HUES64 (cell line): ENCODE data around the gene CLTB.

Experiments used
- H3K27ac ChIP-seq: 2 replicates; pipeline ENCODE4 v1.7.0; 2013; ENCODE audit warnings: low read depth, low read length, inconsistent platforms
- H3K27me3 ChIP-seq: 2 replicates; pipeline ENCODE4 v1.6.1; 2013; ENCODE audit warnings: mild to moderate bottlenecking, low read length; ENCODE audit not compliant: insufficient read depth
- H3K36me3 ChIP-seq: 2 replicates; pipeline ENCODE4 v1.6.1; 2013; ENCODE audit warnings: mild to moderate bottlenecking, low read length; ENCODE audit not compliant: insufficient read depth
- H3K4me1 ChIP-seq: 2 replicates; pipeline ENCODE4 v1.6.1; 2013; ENCODE audit warnings: mild to moderate bottlenecking, low read length, moderate library complexity; ENCODE audit not compliant: insufficient read depth
- H3K4me3 ChIP-seq: 2 replicates; pipeline ENCODE4 v1.5.1; 2013; ENCODE audit warnings: mild to moderate bottlenecking, low read length, moderate library complexity
- H3K9ac ChIP-seq: 2 replicates; pipeline ENCODE4 v1.6.1; 2013; ENCODE audit warnings: mild to moderate bottlenecking, low read depth, low read length
- H3K9me3 ChIP-seq: 2 replicates; pipeline ENCODE4 v1.6.1; 2013; ENCODE audit warnings: low read depth, low read length; ENCODE audit not compliant: insufficient read depth
- WGBS: fragments of 150-250, 120-280 bp; methylation state at CpG from one replicate; pipeline ENCODE4 v1.1.7; 2013; ENCODE audit warnings: missing lambda C conversion rate; 5-methylcytosine and 5-hydroxymethylcytosine counted together

CLTB gene

DNA sequence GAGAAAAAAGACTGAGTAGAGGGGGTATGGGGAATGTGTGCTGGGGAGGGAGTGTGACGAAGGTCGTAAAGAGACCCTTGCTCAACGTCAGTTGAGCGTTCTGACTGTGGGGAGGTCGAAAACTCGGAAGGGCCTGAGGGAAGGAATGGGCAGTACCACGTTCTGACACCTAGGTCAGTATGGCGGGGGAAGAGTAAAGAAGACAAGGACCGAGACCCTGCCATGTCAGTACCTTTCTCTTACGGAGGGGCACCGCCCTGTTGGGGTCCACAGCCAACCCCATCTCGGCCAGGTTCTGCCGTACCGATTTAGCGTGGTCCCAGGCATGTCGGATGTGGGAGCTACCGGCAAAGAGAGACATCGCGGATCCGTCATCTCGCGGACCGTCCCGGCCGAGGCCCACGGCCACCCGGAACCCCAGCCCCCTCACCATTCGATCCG, 28.3 kb downstream of the CLTB start:
- H3K9me3 ChIP-seq: no peaks in the 10 kb centered on the region
- H3K4me3 ChIP-seq: peak overlapping the region; percentile 90
- peaks cover 7% of the 10 kb centered on the region for H3K4me1 ChIP-seq
- under 1% methylated on average over 29 of the region's 29 CpGs for WGBS
- H3K36me3 ChIP-seq: peaks cover 51% of the 10 kb centered on the region
- H3K9ac ChIP-seq: peak overlapping the region; percentile 98
- no peaks in the 10 kb centered on the region for H3K27me3 ChIP-seq
- H3K27ac ChIP-seq: peak overlapping the region; percentile 75

DNA sequence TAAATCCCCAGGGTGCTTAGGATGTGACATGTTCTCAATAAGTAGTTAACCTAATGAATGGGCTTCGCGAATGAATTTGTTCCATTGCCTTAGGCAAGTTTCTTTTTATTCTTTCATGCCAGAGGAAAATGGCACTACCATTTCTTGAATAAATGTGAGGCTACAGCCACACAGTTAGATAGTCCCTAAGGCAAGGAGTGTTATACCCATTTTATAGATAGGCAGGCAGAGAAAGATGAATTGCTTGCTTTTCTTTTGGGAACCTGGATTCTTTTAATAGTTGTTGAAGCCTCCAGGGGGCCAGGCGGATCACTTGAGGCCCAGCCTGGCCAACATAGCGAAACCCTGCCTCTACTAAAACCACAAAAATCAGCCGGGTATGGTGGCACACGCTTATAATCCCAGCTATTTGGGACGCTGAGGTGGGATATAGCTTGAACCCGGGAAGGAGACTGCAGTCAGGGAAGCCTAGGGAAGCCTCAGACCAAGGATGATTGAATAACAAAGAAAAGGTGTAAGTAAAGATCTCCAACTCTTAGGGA, 28.9 kb downstream of the CLTB start:
- H3K9me3 ChIP-seq: no peaks in the 10 kb centered on the region
- H3K9ac ChIP-seq: peak overlapping the region; percentile 98
- H3K4me1 ChIP-seq: peaks cover 7% of the 10 kb centered on the region
- 29% methylated on average over 8 of the region's 8 CpGs for WGBS
- peak overlapping the region; percentile 75; the same call in 1 of the 2 replicates for H3K27ac ChIP-seq
- H3K27me3 ChIP-seq: no peaks in the 10 kb centered on the region
- peak overlapping the region; percentile 90 for H3K4me3 ChIP-seq
- H3K36me3 ChIP-seq: peaks cover 57% of the 10 kb centered on the region

DNA sequence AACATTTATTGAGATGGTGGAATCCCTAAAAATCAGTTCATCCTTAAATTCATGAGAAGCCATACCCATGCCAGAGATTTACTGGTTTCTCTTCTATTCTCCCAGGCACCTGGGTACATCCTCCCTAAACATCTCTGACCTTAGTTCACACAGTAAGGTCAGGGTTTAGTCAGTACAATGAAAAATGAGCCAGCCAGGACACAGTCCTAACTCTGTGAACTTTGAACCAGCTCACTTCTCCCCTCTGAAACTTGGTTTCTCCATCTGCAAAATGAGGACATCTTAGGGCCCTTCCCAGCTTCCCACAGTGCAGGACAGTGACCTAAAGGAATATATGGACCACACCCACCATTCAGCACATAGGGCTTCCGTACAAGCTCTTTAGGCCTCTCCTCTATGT, 29.8 kb downstream of the CLTB start:
- Histone ChIP-seq H3K27me3 (no peaks in the 10 kb centered on the region), H3K27ac (no peak overlapping the region), H3K4me1 (peaks cover 7% of the 10 kb centered on the region), H3K9ac (no peak overlapping the region), H3K36me3 (peaks cover 60% of the 10 kb centered on the region), H3K4me3 (peak overlapping the region; percentile 16), H3K9me3 (no peaks in the 10 kb centered on the region)
- WGBS: 100% methylated on average over 1 of the region's 1 CpG

DNA sequence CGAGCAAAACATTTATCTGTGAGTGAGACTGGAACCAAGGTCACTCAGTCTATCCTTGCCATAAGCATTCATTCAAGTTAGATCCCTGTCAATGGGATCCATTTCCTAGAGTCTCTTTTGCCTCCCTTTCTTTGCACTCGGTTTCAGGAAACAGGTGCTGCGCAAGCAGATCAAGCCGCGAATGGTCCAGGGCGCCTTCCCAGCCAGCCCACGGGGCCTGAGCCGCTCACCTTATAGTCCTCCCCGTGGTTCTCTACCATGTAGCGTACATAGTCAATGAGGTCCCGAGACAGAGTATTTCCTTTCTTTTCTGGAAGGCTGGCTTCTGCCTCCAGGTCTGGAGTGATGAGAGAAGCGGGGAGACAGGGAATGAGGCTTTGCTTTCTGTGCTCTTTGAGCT, 31.3 kb downstream of the CLTB start:
- Histone ChIP-seq H3K9ac (no peak overlapping the region), H3K36me3 (peaks cover 66% of the 10 kb centered on the region), H3K4me3 (no peak overlapping the region), H3K27me3 (no peaks in the 10 kb centered on the region), H3K4me1 (peaks cover 7% of the 10 kb centered on the region), H3K27ac (no peak overlapping the region), H3K9me3 (no peaks in the 10 kb centered on the region)
- WGBS: 97% methylated on average over 12 of the region's 12 CpGs

DNA sequence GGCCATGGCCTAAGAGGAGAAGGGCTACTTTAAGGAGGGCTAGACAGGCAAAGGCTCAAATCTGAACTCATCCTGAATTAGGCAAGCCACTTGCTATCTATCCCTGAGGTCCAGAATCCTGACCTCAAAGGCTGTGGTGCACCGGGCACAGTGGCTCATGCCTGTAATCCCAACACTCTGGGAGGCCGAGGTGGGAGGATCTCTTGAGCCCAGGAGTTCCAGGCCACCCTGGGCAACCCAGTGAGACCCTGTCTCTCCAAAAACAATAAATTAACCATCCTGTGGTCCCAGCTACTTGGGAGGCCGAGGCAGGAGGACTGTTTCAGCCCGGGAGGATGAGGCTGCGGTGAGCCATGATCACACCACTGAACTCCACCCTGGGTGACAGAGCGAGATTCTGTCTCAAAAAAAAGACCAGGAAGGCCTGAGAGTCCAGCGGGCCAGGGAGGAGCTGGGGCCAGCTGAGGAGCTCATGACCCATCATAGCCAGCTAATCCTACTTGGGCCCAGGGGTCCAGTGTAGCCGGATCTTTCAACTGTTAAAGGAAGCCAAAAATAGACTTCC, 31.9 kb downstream of the CLTB start:
- Histone ChIP-seq H3K36me3 (peaks cover 71% of the 10 kb centered on the region), H3K9me3 (no peaks in the 10 kb centered on the region)
- WGBS: 96% methylated on average over 8 of the region's 8 CpGs

DNA sequence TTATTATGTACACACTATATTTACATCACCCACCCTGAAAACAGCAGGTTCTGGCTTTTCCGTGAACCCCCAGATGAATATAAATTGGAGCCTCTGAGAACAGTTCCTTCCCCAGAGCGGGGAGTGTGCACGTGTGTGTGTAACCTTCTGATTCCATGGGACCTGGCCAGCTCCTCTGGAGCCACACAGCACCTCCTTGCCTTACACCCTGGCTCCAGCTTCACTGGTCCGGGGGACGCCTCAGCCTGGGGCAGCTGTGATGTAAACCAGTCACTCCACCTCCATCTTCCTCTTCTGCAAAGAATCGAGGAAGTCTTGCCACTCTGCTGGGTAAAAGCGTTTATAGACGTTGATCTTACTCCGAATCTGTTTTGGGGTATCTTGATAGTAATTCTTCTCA, 32.4 kb downstream of the CLTB start:
- Histone ChIP-seq H3K9me3 (no peaks in the 10 kb centered on the region), H3K4me1 (peaks cover 7% of the 10 kb centered on the region), H3K4me3 (no peak overlapping the region), H3K27me3 (no peaks in the 10 kb centered on the region), H3K27ac (no peak overlapping the region), H3K36me3 (peaks cover 75% of the 10 kb centered on the region), H3K9ac (no peak overlapping the region)
- WGBS: 94% methylated on average over 9 of the region's 9 CpGs

More for the DNA sequence above, 31.9 kb downstream of the CLTB start:
- no peak overlapping the region for H3K27ac ChIP-seq
- peaks cover 7% of the 10 kb centered on the region for H3K4me1 ChIP-seq
- no peak overlapping the region for H3K9ac ChIP-seq
- H3K4me3 ChIP-seq: no peak overlapping the region
- no peaks in the 10 kb centered on the region for H3K27me3 ChIP-seq

DNA sequence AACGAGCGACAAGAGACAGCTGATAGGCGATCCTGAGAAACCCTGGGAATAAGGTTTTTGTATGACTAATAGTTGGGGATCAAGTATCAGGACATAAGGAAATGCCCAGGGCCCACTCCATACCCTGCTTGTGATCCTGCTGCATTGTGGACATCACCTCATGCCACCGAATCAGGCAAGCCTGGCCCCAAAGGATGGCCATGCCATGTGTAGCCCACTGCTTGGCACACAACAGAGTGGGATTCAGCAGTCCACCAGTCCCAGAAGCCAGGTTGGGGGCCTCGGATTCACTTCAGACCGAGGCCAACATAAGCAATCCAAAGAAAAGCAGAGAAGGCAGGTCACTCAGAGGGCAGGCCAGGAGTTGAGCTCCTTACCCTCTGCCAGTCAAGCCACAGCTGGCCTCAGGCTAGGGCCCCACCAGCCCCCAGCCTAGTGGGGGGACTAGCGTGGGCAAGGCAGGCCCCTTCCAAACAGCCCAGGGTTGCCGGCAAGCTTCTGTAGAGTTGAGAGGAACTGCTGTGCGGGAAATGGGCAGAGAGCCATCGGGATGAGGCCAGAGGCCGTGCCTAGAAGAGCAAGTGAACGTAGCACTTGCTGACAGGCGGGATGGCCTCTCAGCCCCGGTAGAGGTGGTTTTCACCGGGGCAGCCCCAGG, 33.0 kb downstream of the CLTB start:
- H3K27ac ChIP-seq: no peak overlapping the region
- peaks cover 7% of the 10 kb centered on the region for H3K4me1 ChIP-seq
- no peak overlapping the region for H3K9ac ChIP-seq
- WGBS: 95% methylated on average over 15 of the region's 15 CpGs
- no peaks in the 10 kb centered on the region for H3K27me3 ChIP-seq
- H3K9me3 ChIP-seq: no peaks in the 10 kb centered on the region
- peaks cover 75% of the 10 kb centered on the region for H3K36me3 ChIP-seq
- H3K4me3 ChIP-seq: no peak overlapping the region

DNA sequence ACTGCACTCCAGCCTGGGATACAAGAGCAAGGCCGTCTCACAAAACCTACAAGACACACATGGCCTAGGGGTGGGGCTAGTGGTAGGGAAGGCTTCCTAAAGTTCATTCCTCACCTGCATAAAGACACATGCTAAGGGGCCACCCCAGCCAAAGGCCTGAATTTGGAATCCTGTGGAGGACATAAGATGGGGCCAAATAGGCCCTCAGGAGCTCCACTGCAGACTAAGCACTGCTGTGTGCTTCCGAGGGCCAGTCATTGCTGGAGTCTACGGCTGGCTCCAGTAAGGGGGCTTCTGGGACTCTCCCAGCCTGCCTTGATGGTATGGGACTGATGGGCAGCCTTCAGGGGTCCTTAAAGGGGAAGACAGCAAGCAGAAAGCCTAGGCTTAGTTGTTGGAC, 33.6 kb downstream of the CLTB start:
- H3K4me3 ChIP-seq: no peak overlapping the region
- H3K4me1 ChIP-seq: peaks cover 7% of the 10 kb centered on the region
- no peaks in the 10 kb centered on the region for H3K9me3 ChIP-seq
- H3K36me3 ChIP-seq: peaks cover 75% of the 10 kb centered on the region
- no peak overlapping the region for H3K27ac ChIP-seq
- WGBS: 93% methylated on average over 2 of the region's 3 CpGs
- no peak overlapping the region for H3K9ac ChIP-seq
- H3K27me3 ChIP-seq: no peaks in the 10 kb centered on the region

DNA sequence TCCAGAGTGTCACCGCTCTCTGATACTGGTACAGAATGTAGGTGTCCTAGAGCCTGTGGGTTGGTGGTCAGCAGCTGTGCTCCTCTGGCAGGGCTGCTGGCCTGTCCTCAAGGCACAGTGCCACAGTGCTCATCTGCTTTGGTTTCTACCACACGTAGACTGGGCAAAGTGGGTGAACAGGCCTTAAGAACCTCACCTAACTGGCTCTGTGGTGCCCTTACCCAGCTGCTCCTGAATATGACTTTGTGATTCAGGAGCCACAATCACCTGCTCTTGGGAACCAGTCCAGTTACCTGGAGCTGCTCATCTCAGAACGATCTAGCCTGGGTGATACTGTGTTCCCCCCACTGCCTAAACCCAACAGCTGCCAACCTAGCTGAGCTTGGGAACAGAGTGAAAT, 34.4 kb downstream of the CLTB start:
- Histone ChIP-seq H3K36me3 (peaks cover 72% of the 10 kb centered on the region), H3K9ac (no peak overlapping the region), H3K27me3 (no peaks in the 10 kb centered on the region), H3K9me3 (no peaks in the 10 kb centered on the region), H3K4me3 (no peak overlapping the region), H3K4me1 (peaks cover 2% of the 10 kb centered on the region), H3K27ac (no peak overlapping the region)
- WGBS: 93% methylated on average over 3 of the region's 3 CpGs

DNA sequence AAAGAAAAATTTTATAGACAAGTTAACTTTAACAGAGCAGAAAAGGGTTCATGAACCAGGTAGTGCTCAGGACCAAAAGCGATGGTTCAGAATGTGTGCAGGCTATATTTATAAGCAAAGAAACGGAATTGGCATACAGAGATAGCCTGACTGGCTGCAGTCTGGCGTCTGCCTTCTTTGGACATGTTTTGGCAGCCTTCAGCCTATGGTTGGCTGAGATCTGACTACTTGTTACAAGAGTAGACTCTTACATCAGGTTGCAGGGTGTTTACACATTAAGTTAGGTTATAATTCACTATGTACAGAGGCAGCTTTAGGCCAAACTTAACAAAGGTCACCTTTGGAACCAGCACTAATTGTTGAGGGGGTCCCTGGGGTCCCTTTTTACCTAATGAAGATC, 34.9 kb downstream of the CLTB start:
- H3K27me3 ChIP-seq: no peaks in the 10 kb centered on the region
- no peaks in the 10 kb centered on the region for H3K4me1 ChIP-seq
- no peak overlapping the region for H3K27ac ChIP-seq
- H3K36me3 ChIP-seq: peaks cover 67% of the 10 kb centered on the region
- no peak overlapping the region for H3K9ac ChIP-seq
- H3K4me3 ChIP-seq: no peak overlapping the region
- no peaks in the 10 kb centered on the region for H3K9me3 ChIP-seq
- 91% methylated on average over 3 of the region's 3 CpGs for WGBS

DNA sequence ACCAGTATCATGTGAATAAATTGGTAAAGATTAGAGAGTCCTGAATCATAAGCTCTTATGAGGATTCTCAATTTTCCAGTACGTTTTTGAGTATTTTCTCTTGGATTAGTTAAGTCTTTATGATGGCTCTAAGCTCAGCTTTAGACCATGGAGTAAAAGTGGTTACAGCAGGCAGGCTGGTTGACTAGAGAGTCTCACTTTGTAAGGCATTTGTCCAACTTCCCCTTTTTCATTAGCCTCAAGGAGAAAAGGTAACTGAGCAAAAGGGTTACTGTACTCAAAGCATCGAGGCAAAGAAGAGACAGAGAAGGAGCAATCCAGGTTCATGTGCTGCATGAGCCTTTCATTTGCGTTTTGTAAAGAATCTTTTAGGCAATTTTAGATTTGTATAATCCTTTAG, 36.5 kb downstream of the CLTB start:
- H3K27me3 ChIP-seq: no peaks in the 10 kb centered on the region
- H3K4me1 ChIP-seq: no peaks in the 10 kb centered on the region
- no peak overlapping the region for H3K4me3 ChIP-seq
- WGBS: 94% methylated on average over 3 of the region's 3 CpGs
- H3K9me3 ChIP-seq: no peaks in the 10 kb centered on the region
- no peak overlapping the region for H3K9ac ChIP-seq
- peaks cover 53% of the 10 kb centered on the region for H3K36me3 ChIP-seq
- H3K27ac ChIP-seq: no peak overlapping the region
